ENCODE results near the gene COG3.

COG3 gene

GRCh38 chr13:45554604-45555109, 89.9 kb downstream of the COG3 start:
- DNase-seq: no peak

GRCh38 chr13:45564133-45564776, 99.5 kb downstream of the COG3 start:
- no peak for DNase-seq

- DNase-seq: no peak
Measured at GRCh38 chr13:45565331-45565730, 100.6 kb downstream of the COG3 start.

DNA sequence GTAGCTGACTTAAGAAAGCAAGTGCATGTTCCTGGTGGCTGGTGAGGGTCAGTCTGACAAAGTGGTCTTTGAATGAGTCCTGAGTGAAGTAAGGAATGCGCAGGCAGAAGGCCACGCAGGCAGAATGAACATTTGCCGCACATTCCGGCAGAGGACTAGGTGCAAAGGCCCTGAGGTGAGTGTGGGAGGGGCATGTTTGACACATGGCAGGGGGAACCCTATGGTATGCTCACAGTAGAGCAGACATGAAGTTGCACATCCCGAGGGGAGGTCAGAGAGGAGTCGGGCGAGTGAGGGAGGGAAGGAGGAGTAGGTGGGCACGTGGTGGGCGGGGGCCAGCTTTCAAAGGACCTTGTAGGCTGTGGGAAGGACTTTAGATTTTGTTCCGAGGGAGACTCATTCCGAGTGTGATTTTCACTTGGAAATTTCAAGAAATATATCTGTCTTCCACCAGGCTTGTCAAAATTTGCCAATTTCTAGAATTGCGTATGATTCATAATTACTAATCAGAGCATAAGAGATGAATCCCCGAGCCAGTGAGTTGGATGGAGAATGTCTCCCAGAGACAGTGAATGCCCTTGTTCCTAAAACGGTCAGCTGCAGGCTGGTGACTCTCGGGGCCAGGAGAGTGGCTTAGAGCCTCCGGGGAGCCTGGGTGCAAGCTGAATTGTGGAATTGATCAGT, 110.5 kb downstream of the COG3 start:
- DNase-seq: no peak

DNA sequence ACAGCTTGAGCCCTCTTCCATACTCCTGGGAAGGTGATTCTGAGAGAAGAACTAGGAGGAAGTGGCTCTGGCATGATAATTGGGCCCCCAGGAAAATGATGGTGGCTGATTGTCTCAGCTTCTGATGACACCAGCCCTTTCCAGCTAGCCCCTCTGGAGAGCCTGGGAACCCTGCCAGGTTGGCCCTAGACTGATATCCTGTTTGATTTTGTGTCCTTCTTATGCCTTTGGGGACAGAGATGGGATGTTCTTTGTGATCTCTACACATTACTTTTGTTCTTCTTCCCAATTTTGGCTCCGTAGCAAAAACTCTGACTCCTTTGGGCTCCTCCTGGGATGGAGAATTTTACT, 111.1 kb downstream of the COG3 start:
- no peak for DNase-seq

GRCh38 chr13:45576466-45576865, 111.7 kb downstream of the COG3 start:
- DNase-seq: no peak

GRCh38 chr13:45582408-45583076, 117.8 kb downstream of the COG3 start:
- no peak for DNase-seq

- DNase-seq: no peak
Measured at GRCh38 chr13:45584816-45585215, 120.1 kb downstream of the COG3 start.

All from activated CD8-positive, alpha-beta memory T cell treated with anti-CD3 and anti-CD28 coated beads, Interleukin-2, amount 50 U/mL, for 48 hours (primary cell).